GM19468 (cell line): Measurements from ENCODE around the gene KRTAP5-8.
"Not testable (repeated sequence)": the region's sequence is repeated elsewhere in the genome, so short reads cannot be mapped to it uniquely, and the experiment has no call there.

Experiments used
- ATAC-seq: cut with Tn5 transposase; IDR thresholded peaks from one replicate; pipeline ENCODE4 v1.9.1; 2021; ENCODE audit warnings: mild to moderate bottlenecking, moderate library complexity, moderate number of reproducible peaks; ENCODE audit not compliant: unreplicated experiment; ENCODE audit errors: extremely low read depth

KRTAP5-8 gene

GRCh38 chr11:71505781-71506180 is 32.0 kb upstream of the KRTAP5-8 start:
- ATAC-seq: no peak

- no peak for ATAC-seq
Measured at GRCh38 chr11:71507102-71507501, 30.7 kb upstream of the KRTAP5-8 start.

- ATAC-seq: no peak
Measured at GRCh38 chr11:71518506-71519471, 19.0 kb upstream of the KRTAP5-8 start.

GRCh38 chr11:71519546-71519945 is 18.3 kb upstream of the KRTAP5-8 start:
- no peak for ATAC-seq

DNA sequence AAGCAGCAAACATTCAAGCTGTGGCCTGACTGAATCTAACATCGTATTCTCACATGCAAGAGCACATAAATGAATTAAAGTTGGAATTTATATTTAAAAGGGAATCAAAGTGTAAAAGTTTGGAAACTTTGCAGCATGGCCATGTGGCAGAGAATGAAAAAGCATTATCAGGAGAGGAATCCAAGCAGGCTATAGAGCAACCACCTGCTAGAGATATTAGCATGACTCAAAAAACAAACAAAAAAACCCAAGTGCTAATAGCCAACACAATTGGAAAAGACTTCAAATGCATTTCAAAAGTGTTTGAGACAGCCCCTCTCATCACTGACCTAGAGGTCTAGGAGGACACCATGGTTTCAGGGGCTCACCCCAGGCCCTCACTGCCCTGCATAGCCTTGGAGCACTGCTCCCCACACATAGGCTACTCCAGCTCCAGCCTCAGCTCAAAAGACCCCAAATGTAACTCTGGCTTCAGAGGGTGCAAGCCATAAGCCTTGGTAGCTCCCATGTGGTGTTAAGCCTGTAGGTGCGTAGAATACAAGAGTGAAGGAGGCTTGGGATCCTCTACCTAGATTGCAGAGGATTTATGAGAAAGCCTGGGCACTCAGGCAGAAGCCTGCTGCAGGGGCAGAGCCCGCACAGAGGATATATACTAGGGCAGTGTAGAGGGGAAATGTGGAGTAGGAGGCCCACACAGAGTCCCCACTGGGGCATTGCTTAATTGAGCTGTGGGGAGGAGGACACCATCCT is 12.5 kb upstream of the KRTAP5-8 start:
- no peak for ATAC-seq

DNA sequence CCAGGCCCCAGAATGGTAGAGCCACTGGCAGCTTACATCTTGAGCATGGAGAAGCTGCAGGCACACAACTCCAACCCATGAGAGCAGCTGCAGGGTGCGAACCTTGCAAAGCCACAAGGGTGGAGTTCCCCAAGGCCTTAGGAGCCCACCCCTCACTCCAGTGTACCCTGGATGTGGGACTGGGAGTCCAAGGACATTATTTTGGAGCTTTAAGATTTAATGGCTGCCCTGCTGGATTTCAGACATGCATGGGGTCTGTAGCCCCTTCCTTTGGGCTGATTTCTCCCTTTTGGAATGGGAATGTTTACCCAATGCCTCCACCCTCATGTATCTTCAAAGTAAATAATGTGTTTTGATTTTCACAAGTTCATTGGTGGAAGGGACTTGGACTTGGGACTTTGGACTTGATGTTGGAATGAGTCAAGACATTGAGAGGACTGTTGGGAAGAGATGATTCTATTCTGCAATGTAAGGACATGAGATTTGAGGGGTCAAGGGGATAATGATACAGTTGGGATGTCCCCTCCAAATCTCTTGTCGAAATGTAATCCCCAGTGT is 11.8 kb upstream of the KRTAP5-8 start:
- no peak for ATAC-seq

- ATAC-seq: not testable (repeated sequence)
Measured at GRCh38 chr11:71526796-71527575, 10.8 kb upstream of the KRTAP5-8 start, which contains the start of gene KRTAP5-7. KRTAP5-7 (plus strand) TSS chr11:71527267; CDS start chr11:71527301, 34 bp downstream.

GRCh38 chr11:71527576-71528210 is 10.1 kb upstream of the KRTAP5-8 start:
- no peak for ATAC-seq

GRCh38 chr11:71530602-71531001 is 7.2 kb upstream of the KRTAP5-8 start:
- ATAC-seq: no peak

DNA sequence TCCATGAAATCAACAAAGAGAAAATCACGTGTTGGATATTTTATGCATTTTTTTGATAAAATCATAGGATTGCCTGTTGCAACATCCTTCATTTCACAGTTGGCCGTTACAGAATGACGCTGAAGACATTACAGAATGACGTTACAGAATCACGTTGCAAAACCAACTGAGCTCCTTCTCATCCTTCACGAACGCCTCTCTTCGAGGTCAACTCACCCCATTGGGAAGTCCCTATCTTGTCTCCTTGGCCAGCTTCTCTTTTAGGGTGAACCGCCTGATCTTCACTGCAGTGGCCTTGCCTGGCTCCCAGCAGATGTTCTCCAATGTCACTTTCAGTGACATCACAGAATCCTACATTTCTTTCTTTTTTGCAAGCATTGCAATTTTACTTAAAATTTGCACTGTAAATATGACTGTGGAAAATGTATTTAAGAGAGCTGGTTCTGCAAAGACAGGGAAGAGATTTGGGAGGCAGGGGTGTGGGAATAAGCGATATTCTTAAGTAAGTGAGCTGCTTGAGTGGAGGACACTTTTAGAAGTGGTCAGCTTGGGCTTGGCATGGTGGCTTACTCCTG is 5.7 kb upstream of the KRTAP5-8 start:
- no peak for ATAC-seq

GRCh38 chr11:71534711-71535608 is 2.9 kb upstream of the KRTAP5-8 start:
- ATAC-seq: not testable (repeated sequence)

DNA sequence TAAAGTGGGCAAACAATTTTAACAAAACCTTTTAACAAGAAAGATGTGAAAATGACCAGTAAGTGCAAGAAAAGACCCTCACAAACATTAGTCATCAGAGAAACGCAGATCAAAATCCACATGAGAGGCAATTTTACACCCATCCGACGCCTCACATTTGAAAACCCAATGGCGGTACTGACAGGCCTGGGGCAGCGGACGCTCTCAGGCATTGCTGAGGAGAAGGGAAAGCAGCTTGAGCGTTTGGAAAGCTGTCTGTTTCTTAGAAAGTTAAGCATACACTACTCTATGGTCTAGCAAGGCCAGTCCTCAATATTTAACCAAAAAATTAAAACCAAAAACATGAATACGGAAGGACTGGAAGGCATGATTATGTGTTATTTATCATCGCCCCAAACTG is 2.0 kb upstream of the KRTAP5-8 start:
- ATAC-seq: no peak

DNA sequence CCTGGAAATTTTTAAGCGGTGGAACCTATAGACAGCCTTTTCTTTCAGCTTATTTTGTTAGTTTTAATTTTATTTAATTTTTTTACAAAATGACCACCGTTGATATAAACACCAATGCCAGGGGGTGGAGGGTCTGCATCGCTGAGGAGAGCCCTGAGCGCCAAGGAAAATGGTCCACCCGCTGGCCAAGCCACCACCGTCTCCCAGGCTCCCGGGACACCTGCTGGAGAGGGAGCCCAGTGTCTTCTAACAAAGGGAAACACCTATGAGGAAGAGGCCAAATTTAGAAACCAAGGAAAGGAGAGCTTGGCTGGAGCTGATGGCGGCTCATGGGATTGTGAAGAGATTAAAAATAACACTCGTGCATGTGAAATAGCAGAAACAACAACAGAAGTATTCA is 288 bp upstream of the KRTAP5-8 start:
- no peak for ATAC-seq

- no peak for ATAC-seq
Measured at GRCh38 chr11:71538666-71538990, 803 bp downstream of the KRTAP5-8 start.

- no peak for ATAC-seq
Measured at GRCh38 chr11:71539017-71539416, 1.2 kb downstream of the KRTAP5-8 start.

- not testable (repeated sequence) for ATAC-seq
Measured at GRCh38 chr11:71539971-71540370, 2.1 kb downstream of the KRTAP5-8 start.

DNA sequence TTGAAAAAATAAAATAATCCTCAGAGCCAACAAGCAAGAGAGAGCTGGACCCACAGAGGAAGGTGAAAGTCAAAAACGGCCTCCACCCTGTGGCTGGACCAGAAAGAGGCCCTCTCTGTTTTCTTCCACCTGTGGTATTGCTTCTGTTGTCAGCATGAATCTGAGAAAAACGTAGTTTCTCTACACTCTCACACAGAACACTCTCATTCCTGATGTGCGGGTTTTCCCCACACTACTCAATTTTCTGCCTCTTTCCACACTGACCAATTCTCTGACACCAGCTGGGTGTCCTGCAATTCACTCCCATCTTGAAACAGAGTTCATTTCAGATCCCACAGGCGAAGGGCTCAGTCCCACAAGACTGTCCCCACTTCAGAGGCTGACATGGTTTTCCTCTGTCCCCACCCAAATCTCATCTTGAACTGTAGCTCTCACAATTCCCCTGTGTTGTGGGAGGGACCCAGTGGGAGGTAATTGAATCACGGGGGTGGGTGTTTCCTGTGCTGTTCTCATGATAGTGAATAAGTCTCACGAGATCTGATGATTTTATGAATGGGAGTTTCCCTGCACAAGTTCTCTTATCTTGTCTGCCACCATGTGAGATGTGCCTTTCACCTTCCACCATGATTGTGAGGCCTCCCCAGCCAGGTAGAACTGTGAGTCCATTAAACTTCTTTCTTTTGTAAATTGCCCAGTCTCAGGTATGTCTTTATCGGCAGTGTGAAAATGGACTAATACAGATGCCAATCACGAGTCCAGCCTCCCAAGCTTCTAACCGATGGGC is 2.9 kb downstream of the KRTAP5-8 start:
- peak; percentile 39 for ATAC-seq

DNA sequence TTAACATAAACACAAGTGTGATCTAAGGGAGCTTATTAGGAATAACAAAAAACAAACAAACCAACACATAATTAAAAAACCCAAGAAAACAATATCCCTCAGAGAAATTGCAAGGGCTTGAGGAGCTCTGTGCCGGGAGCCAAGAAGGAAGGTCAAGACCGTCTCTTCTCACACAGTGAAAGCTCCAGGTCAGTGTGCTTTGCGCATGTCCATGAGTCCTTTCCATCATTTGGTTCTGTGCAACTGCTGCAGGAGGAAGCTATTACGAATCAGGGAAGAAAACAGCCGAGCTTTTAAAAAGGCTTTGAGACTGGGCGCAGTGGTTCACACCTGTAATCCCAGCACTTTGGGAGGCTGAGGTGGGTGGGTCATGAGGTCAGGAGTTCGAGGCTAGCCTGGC is 4.6 kb downstream of the KRTAP5-8 start:
- no peak for ATAC-seq
